Astrocyte of the cerebellum (primary cell): Measurements from ENCODE around the gene STK16.

Experiments used
- DNase-seq: peaks from one replicate; pipeline ENCODE4 v3.0.0-alpha.2; 2011; ENCODE audit warnings: low read depth
- H3K4me3 ChIP-seq: 2 replicates; pipeline ENCODE4 v1.5.1; 2011; ENCODE audit warnings: mild to moderate bottlenecking, low read depth, low read length, moderate library complexity
- in situ Hi-C: cut with HindIII; loops from 2 replicates; pipeline ENCODE4 v1.10.0; 2017; ENCODE audit warnings: low sequenced_read_pairs
- TF ChIP-seq, protein P1 (sequence below): IDR thresholded peaks from 2 replicates; pipeline ENCODE4 v1.5.1; 2012; ENCODE audit warnings: low read length, low read depth, moderate library complexity, mild to moderate bottlenecking; ENCODE audit errors: missing control alignments

The STK16 gene

GRCh38 chr2:219215871-219216534 lies 29.3 kb upstream of the STK16 start:
- in situ Hi-C loops = no loop called here
- H3K4me3 ChIP-seq = no peak overlapping the region
- DNase-seq = no peak
- TF ChIP-seq, protein P1, sequence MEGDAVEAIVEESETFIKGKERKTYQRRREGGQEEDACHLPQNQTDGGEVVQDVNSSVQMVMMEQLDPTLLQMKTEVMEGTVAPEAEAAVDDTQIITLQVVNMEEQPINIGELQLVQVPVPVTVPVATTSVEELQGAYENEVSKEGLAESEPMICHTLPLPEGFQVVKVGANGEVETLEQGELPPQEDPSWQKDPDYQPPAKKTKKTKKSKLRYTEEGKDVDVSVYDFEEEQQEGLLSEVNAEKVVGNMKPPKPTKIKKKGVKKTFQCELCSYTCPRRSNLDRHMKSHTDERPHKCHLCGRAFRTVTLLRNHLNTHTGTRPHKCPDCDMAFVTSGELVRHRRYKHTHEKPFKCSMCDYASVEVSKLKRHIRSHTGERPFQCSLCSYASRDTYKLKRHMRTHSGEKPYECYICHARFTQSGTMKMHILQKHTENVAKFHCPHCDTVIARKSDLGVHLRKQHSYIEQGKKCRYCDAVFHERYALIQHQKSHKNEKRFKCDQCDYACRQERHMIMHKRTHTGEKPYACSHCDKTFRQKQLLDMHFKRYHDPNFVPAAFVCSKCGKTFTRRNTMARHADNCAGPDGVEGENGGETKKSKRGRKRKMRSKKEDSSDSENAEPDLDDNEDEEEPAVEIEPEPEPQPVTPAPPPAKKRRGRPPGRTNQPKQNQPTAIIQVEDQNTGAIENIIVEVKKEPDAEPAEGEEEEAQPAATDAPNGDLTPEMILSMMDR = no peak

GRCh38 chr2:219216535-219216915 lies 28.8 kb upstream of the STK16 start:
- H3K4me3 ChIP-seq = no peak overlapping the region
- TF ChIP-seq, protein P1 = no peak
- in situ Hi-C loops = no loop called here
- no peak for DNase-seq

DNA sequence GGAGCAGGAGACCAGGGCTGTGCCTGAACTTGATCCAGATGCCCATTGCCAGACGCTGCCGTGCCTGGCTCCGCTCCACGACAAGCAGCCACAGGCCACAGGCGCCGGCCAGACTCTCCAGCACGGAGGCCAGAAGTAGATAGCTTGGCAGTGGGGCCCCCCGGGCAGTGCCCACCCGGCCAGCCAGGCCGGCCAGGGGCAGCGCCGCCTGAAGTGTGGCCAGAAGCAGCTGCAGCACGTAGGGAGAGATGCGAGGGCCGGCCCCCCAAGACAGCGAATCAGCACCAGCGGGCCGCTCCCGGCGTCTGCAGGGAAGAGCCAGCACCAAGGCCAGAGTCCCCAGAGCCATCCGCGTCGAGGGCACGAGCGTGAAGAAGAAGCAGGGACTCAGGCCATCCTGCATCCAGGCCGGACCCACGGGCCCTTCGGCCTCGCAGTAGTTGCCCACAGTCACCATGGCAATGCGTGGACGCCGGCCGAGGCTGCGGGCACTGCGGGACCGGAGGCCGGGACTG lies 27.0 kb upstream of the STK16 start:
- in situ Hi-C loops = no loop called here
- peak overlapping the region; percentile 49 for H3K4me3 ChIP-seq
- TF ChIP-seq, protein P1 = no peak
- DNase-seq = no peak

DNA sequence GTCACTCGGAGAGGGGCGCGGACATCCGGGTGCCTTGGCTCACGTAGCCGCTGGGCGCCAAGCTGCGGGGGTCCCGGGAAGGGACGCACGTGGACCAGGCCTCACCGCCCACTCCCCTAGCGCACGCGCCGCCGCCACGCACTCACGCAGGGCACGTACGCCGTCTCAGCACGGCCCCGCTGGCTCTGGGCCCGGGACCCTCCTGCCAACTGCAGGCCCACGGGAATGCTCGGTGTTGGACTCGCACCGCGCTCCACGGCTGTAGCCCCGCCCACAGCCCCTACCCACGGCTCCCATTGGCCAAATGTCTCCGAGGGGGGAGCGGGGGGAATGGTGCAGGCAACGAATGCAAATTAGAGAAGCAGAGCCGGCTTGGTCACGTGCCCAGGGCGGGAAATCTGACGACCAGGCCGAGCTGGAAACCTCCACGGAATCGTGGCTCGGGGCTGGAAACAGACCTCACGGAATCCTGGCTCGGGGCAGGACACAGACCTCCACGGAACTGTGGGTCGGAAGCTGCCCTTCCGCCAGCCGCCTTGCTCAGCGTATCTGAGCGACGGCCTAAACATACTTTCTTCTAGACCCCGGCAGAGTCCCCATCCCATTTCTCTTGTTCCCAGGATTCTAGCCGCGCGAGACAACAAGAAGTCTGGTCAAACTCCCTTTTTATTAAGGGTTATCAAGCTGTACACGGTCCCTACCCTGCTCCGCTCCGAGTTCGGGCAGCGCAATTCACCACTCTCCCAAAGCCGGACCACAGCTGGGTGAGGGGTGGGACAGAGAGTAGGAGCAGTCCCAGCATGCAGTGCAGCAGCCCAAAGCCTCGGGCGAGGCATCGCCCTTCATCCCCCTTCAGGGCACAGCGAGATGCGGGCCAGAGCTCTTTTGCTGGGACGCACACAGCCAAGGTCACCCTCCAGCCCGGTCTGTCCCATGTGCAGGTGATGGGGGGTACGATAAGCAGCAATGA lies 26.3 kb upstream of the STK16 start, which contains the start of gene ABCB6:
ABCB6 (minus strand) TSS at position 227 of the 970 bp plus-strand sequence. CDS start 285 bp downstream, outside the sequence.
- in situ Hi-C loops = no loop called here
- TF ChIP-seq, protein P1 = no peak
- H3K4me3 ChIP-seq = peak within 1 kb of the TSS; percentile 49
- peak; percentile 84 for DNase-seq

DNA sequence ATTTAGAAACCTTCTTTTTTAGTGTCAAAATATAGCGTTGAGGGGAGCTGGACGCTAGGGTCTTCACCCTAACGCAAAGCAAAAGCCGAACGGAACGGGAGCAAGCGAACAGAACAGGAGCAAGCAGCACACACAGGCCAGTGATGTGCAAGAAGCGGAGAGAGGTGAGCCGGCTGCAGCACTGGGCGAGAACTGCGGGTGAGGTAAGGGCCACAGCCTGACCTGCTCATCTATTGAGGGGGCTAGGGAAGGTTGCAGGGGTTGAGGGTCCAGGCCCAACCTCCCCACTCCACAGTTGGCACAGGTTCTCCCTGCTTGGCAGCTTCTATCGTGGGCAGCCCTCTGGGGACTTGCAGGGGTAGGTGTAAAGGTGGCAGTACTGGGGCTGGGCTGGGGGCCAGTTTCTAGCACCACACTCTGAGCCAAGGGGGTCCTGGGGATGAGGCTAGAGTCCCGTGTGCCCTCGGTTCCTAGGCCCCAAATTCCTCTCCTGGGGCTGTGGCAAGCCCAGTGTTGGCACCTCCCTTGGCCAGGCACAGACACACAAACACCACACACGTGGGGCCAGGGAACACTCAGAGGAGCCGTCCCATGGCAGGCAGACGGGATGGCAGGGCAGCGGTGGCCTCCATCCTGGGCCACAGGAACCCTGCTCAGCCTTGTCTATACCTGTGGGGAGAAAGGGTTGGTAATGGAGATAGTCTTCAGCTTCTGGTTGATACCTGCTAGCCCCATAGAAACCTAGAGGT lies 25.3 kb upstream of the STK16 start:
- TF ChIP-seq, protein P1 = no peak
- no peak overlapping the region for H3K4me3 ChIP-seq
- in situ Hi-C loops = no loop called here

More for the DNA sequence above, 25.3 kb upstream of the STK16 start:
- no peak for DNase-seq
